WTC11 (cell line): Measurements from ENCODE around the gene PPP1R3D. TPM values are rescaled to one million over a fixed set of nuclear protein-coding genes. Genes with fewer than 3 reads are reported as not detected.

Experiments
- ATAC-seq: fragments of 200-7000 bp; cut with Tn5 transposase; 2 replicates; pipeline ENCODE4 v1.10.0; 2021; ENCODE audit warnings: mild to moderate bottlenecking, moderate library complexity
- Bru-seq: library from RNA; stranded (reverse); fragments of 400-500 nt; gene quantifications from one replicate; lab custom pipeline; 2021; lab: Mats Ljungman, UMichigan
- CTCF ChIA-PET: fragments of 300-600 bp; sonication (Branson Sonifier 250); formaldehyde crosslinking; loops from one replicate; lab custom pipeline; 2021; ENCODE audit warnings: antibody characterized with exemption; lab: Charles Lee
- POLR2A ChIA-PET: fragments of 350-600 bp; sonication (Branson Sonifier 250); formaldehyde crosslinking; loops from one replicate; lab custom pipeline; 2021; ENCODE audit warnings: antibody characterized with exemption; lab: Charles Lee
- DNase-seq: peaks from one replicate; pipeline ENCODE4 v3.0.0; 2021; ENCODE audit warnings: low spot score
- H3K27ac Mint-ChIP-seq: 2 replicates; pipeline ENCODE4 v1.8.0; 2021; ENCODE audit warnings: mixed read lengths
- H3K27me3 Mint-ChIP-seq: 2 replicates; pipeline ENCODE4 v1.8.0; 2021; ENCODE audit warnings: low read depth, mild to moderate bottlenecking, moderate library complexity, mixed read lengths
- H3K36me3 Mint-ChIP-seq: 2 replicates; pipeline ENCODE4 v1.8.0; 2021; ENCODE audit warnings: mixed read lengths
- H3K4me1 Mint-ChIP-seq: 2 replicates; pipeline ENCODE4 v1.8.0; 2022; ENCODE audit warnings: mixed read lengths
- H3K4me3 Mint-ChIP-seq: 2 replicates; pipeline ENCODE4 v1.8.0; 2021; ENCODE audit warnings: mild to moderate bottlenecking, moderate library complexity, mixed read lengths
- H3K9me3 Mint-ChIP-seq: 2 replicates; pipeline ENCODE4 v1.8.0; 2021; ENCODE audit warnings: mixed read lengths
- ATF2 ChIP-seq: sonication (generic); formaldehyde crosslinking; IDR thresholded peaks from 2 replicates; pipeline ENCODE4 v1.8.1; 2022; ENCODE audit warnings: low read depth, missing genetic modification reagents, borderline replicate concordance
- ATF3 ChIP-seq: sonication (generic); formaldehyde crosslinking; conservative IDR thresholded peaks from 2 replicates; pipeline ENCODE4 v1.8.1; 2022; ENCODE audit warnings: mild to moderate bottlenecking, missing genetic modification reagents
- CBFB ChIP-seq: sonication (generic); formaldehyde crosslinking; IDR thresholded peaks from 2 replicates; pipeline ENCODE4 v1.8.1; 2022; ENCODE audit warnings: mild to moderate bottlenecking, low read depth, missing genetic modification reagents
- CREM ChIP-seq: sonication (generic); formaldehyde crosslinking; IDR thresholded peaks from 2 replicates; pipeline ENCODE4 v1.8.1; 2022; ENCODE audit warnings: mild to moderate bottlenecking, missing genetic modification reagents, moderate library complexity
- EMX1 ChIP-seq: fragments of 250-450 bp; sonication (Bioruptor Pico); IDR thresholded peaks from 2 replicates; pipeline ENCODE4 v1.8.0; 2021; ENCODE audit warnings: mild to moderate bottlenecking
- ETV6 ChIP-seq: sonication (generic); formaldehyde crosslinking; IDR thresholded peaks from 2 replicates; pipeline ENCODE4 v1.8.1; 2022; ENCODE audit warnings: mild to moderate bottlenecking, missing genetic modification reagents
- FOXP1 ChIP-seq: sonication (generic); formaldehyde crosslinking; IDR thresholded peaks from 2 replicates; pipeline ENCODE4 v1.8.0; 2022; ENCODE audit warnings: missing genetic modification reagents, mild to moderate bottlenecking, moderate library complexity, borderline replicate concordance
- JUN ChIP-seq: sonication (generic); formaldehyde crosslinking; IDR thresholded peaks from 2 replicates; pipeline ENCODE4 v1.8.0; 2023; ENCODE audit warnings: mild to moderate bottlenecking, missing genetic modification reagents
- NFATC4 ChIP-seq: fragments of 250-450 bp; sonication (Bioruptor Pico); IDR thresholded peaks from 2 replicates; pipeline ENCODE4 v1.9.0; 2021; ENCODE audit warnings: mild to moderate bottlenecking
- NFE2L1 ChIP-seq: sonication (generic); formaldehyde crosslinking; IDR thresholded peaks from 2 replicates; pipeline ENCODE4 v1.8.1; 2023; ENCODE audit warnings: missing genetic modification reagents
- PRRX2 ChIP-seq: fragments of 250-450 bp; sonication (Bioruptor Pico); IDR thresholded peaks from 2 replicates; pipeline ENCODE4 v1.8.0; 2021; ENCODE audit warnings: mild to moderate bottlenecking
- SMAD4 ChIP-seq: sonication (generic); formaldehyde crosslinking; IDR thresholded peaks from 2 replicates; pipeline ENCODE4 v1.8.0; 2022; ENCODE audit warnings: mild to moderate bottlenecking, missing genetic modification reagents
- TCF7 ChIP-seq: sonication (generic); formaldehyde crosslinking; IDR thresholded peaks from 2 replicates; pipeline ENCODE4 v1.8.0; 2022; ENCODE audit warnings: mild to moderate bottlenecking, low read depth, missing genetic modification reagents, moderate library complexity
- ZMAT4 ChIP-seq: fragments of 250-450 bp; sonication (Bioruptor Pico); IDR thresholded peaks from 2 replicates; pipeline ENCODE4 v1.9.0; 2021; ENCODE audit warnings: mild to moderate bottlenecking
- ZNF138 ChIP-seq: sonication (generic); formaldehyde crosslinking; conservative IDR thresholded peaks from 2 replicates; pipeline ENCODE4 v1.8.1; 2022; ENCODE audit warnings: mild to moderate bottlenecking, moderate library complexity, missing genetic modification reagents
- ZNF232 ChIP-seq: sonication (generic); formaldehyde crosslinking; IDR thresholded peaks from 2 replicates; pipeline ENCODE4 v1.8.0; 2022; ENCODE audit warnings: mild to moderate bottlenecking, missing genetic modification reagents
- long read RNA-seq, 3 experiments: library from RNA in 1 of 3; library from capped mRNA in 1 of 3; library from polyadenylated mRNA in 1 of 3; unstranded in 2 of 3; stranded (forward) in 1 of 3; transcript quantifications; one replicate each; pipeline ENCODE4 v2.0.0, GENCODE V29; 2021
- total RNA-seq: library from RNA; stranded (reverse); gene quantifications from 3 replicates; pipeline ENCODE4 v1.2.3, GENCODE V29; 2021
- TF ChIP-seq, protein P1 (sequence below): fragments of 250-450 bp; sonication (Bioruptor Pico); IDR thresholded peaks from 2 replicates; pipeline ENCODE4 v1.9.0; 2021; ENCODE audit warnings: mild to moderate bottlenecking, borderline replicate concordance
- TF ChIP-seq, protein P2 (sequence below): fragments of 250-450 bp; sonication (Bioruptor Pico); conservative IDR thresholded peaks from 2 replicates; pipeline ENCODE4 v1.9.0; 2021; ENCODE audit warnings: mild to moderate bottlenecking
- TF ChIP-seq, protein P3 (sequence below): fragments of 250-450 bp; sonication (Bioruptor Pico); IDR thresholded peaks from 2 replicates; pipeline ENCODE4 v1.9.0; 2021; ENCODE audit warnings: mild to moderate bottlenecking
- TF ChIP-seq, protein P4 (sequence below): sonication (generic); formaldehyde crosslinking; IDR thresholded peaks from 2 replicates; pipeline ENCODE4 v1.8.1; 2023; ENCODE audit warnings: mild to moderate bottlenecking, missing genetic modification reagents, moderate library complexity
- TF ChIP-seq, protein P5 (sequence below): fragments of 250-450 bp; sonication (Bioruptor Pico); IDR thresholded peaks from 2 replicates; pipeline ENCODE4 v2.1.2; 2022; ENCODE audit warnings: mild to moderate bottlenecking, moderate library complexity

PPP1R3D gene
- total RNA-seq (2.4 to 3.6 TPM (median 3.2 TPM) in 3 replicates), Bru-seq, nascent RNA (percentile 76 among the genes with signal in this experiment)
- long read RNA-seq, experiment 1, transcript PPP1R3D-201 (1 exons, 3,630 nt): major isoform, 10 of 10 reads
- long read RNA-seq, experiment 1, partial matches to known transcripts: 0 of 10 reads
- long read RNA-seq, experiment 1, other reads (novel, unspliced or antisense): 0 of 10 reads
- long read RNA-seq, experiment 2, transcript PPP1R3D-201 (1 exons, 3,630 nt): major isoform, 5 of 5 reads
- long read RNA-seq, experiment 2, partial matches to known transcripts: 0 of 5 reads
- long read RNA-seq, experiment 2, other reads (novel, unspliced or antisense): 0 of 5 reads
- long read RNA-seq, experiment 3: 0 reads

GRCh38 chr20:59940129-59940955 is at the start of gene PPP1R3D, which contains the start of gene FAM217B:
Gene PPP1R3D, minus strand, starts transcription at chr20:59940305. Its CDS starts 374 bp downstream, at chr20:59939931.
Gene FAM217B, plus strand, starts transcription at chr20:59940389. Its CDS starts 3,555 bp downstream, at chr20:59943944.
- ChIA-PET POLR2A (interaction anchor here (1.1 kb wide), 1 partner anchor 54 kb away, joined by 5 read pairs; no protein-coding TSS in a partner anchor), CTCF (interaction anchor here (0.6 to 2.1 kb wide), 7 partner anchors 15 to 157 kb away, joined by 3 to 13 read pairs (median 4); no protein-coding TSS in a partner anchor)
- Mint-ChIP-seq H3K4me3 (peak within 1 kb of the TSS; percentile 86), H3K27ac (peak within 1 kb of the TSS; percentile 97), H3K9me3 (peaks cover 7% of the 10 kb centered on the region), H3K27me3 (peaks cover 37% of the 10 kb centered on the region), H3K4me1 (peaks cover 7% of the 10 kb centered on the region), H3K36me3 (peaks cover 16% of the 10 kb centered on the region)
- ATAC-seq (peak; percentile 93), DNase-seq (peak; percentile 91)
- TF ChIP-seq, protein P1, sequence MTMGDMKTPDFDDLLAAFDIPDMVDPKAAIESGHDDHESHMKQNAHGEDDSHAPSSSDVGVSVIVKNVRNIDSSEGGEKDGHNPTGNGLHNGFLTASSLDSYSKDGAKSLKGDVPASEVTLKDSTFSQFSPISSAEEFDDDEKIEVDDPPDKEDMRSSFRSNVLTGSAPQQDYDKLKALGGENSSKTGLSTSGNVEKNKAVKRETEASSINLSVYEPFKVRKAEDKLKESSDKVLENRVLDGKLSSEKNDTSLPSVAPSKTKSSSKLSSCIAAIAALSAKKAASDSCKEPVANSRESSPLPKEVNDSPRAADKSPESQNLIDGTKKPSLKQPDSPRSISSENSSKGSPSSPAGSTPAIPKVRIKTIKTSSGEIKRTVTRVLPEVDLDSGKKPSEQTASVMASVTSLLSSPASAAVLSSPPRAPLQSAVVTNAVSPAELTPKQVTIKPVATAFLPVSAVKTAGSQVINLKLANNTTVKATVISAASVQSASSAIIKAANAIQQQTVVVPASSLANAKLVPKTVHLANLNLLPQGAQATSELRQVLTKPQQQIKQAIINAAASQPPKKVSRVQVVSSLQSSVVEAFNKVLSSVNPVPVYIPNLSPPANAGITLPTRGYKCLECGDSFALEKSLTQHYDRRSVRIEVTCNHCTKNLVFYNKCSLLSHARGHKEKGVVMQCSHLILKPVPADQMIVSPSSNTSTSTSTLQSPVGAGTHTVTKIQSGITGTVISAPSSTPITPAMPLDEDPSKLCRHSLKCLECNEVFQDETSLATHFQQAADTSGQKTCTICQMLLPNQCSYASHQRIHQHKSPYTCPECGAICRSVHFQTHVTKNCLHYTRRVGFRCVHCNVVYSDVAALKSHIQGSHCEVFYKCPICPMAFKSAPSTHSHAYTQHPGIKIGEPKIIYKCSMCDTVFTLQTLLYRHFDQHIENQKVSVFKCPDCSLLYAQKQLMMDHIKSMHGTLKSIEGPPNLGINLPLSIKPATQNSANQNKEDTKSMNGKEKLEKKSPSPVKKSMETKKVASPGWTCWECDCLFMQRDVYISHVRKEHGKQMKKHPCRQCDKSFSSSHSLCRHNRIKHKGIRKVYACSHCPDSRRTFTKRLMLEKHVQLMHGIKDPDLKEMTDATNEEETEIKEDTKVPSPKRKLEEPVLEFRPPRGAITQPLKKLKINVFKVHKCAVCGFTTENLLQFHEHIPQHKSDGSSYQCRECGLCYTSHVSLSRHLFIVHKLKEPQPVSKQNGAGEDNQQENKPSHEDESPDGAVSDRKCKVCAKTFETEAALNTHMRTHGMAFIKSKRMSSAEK (CRISPR knock-in tag): 0 out of 2 replicates have a peak, but pooled peaks have one; percentile 34
- TF ChIP-seq CREM (CRISPR knock-in tag) (0 out of 2 replicates have a peak, but pooled peaks have one; percentile 35), NFE2L1 (CRISPR knock-in tag) (no peak), ETV6 (CRISPR knock-in tag) (peak; percentile 44; the same call in 1 of the 2 replicates), ATF2 (CRISPR knock-in tag) (no peak), ZNF232 (CRISPR knock-in tag) (no peak; the same call in 1 of the 2 replicates), CBFB (CRISPR knock-in tag) (no peak), ATF3 (CRISPR knock-in tag) (no peak), FOXP1 (CRISPR knock-in tag) (0 out of 2 replicates have a peak, but pooled peaks have one; percentile 19), ZNF138 (CRISPR knock-in tag) (no peak), JUN (CRISPR knock-in tag) (no peak), ZMAT4 (CRISPR knock-in tag) (no peak), SMAD4 (CRISPR knock-in tag) (no peak), TCF7 (CRISPR knock-in tag) (no peak), PRRX2 (CRISPR knock-in tag) (no peak), NFATC4 (CRISPR knock-in tag) (no peak), EMX1 (CRISPR knock-in tag) (no peak)
- TF ChIP-seq, protein P2, sequence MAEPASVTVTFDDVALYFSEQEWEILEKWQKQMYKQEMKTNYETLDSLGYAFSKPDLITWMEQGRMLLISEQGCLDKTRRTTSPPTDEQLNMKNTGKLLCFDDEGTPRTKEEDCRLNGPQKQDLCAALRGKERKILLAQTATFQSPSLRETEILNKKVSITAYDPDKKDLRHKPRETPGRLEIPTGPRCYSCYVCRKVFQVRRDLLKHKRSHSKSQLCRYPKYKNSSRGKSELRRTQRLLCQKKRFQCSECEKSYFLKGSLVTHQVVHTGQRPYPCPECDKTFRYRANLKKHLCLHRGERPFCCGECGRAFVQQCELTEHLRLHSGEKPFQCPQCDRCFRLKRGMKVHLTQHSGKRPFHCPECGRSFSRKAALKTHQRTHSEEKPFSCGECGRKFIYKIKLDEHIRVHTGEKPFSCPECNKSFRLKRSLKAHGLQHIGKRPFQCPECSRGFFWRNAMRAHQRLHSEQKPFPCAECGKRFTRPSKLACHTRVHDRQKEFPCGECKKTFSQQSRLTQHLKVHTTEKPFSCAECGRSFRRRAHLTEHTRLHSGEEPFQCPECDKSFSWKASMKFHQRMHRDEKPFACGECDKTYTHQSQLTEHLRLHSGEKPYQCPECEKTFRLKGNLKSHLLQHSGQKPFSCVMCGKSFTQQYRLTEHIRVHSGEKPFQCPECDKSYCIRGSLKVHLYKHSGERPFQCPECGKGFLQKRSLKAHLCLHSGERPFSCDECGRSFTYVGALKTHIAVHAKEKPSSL: no peak
- TF ChIP-seq, protein P3, sequence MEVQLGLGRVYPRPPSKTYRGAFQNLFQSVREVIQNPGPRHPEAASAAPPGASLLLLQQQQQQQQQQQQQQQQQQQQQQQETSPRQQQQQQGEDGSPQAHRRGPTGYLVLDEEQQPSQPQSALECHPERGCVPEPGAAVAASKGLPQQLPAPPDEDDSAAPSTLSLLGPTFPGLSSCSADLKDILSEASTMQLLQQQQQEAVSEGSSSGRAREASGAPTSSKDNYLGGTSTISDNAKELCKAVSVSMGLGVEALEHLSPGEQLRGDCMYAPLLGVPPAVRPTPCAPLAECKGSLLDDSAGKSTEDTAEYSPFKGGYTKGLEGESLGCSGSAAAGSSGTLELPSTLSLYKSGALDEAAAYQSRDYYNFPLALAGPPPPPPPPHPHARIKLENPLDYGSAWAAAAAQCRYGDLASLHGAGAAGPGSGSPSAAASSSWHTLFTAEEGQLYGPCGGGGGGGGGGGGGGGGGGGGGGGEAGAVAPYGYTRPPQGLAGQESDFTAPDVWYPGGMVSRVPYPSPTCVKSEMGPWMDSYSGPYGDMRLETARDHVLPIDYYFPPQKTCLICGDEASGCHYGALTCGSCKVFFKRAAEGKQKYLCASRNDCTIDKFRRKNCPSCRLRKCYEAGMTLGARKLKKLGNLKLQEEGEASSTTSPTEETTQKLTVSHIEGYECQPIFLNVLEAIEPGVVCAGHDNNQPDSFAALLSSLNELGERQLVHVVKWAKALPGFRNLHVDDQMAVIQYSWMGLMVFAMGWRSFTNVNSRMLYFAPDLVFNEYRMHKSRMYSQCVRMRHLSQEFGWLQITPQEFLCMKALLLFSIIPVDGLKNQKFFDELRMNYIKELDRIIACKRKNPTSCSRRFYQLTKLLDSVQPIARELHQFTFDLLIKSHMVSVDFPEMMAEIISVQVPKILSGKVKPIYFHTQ (CRISPR knock-in tag): no peak
- TF ChIP-seq, protein P4, sequence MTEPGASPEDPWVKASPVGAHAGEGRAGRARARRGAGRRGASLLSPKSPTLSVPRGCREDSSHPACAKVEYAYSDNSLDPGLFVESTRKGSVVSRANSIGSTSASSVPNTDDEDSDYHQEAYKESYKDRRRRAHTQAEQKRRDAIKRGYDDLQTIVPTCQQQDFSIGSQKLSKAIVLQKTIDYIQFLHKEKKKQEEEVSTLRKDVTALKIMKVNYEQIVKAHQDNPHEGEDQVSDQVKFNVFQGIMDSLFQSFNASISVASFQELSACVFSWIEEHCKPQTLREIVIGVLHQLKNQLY (CRISPR knock-in tag): no peak
- TF ChIP-seq, protein P5, sequence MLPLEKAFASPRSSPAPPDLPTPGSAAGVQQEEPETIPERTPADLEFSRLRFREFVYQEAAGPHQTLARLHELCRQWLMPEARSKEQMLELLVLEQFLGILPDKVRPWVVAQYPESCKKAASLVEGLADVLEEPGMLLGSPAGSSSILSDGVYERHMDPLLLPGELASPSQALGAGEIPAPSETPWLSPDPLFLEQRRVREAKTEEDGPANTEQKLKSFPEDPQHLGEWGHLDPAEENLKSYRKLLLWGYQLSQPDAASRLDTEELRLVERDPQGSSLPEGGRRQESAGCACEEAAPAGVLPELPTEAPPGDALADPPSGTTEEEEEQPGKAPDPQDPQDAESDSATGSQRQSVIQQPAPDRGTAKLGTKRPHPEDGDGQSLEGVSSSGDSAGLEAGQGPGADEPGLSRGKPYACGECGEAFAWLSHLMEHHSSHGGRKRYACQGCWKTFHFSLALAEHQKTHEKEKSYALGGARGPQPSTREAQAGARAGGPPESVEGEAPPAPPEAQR (CRISPR knock-in tag): no peak
